Lower lobe of right lung (tissue), 2 donors: ENCODE data around the gene GEN1. TPM values are rescaled to one million over a fixed set of nuclear protein-coding genes. Genes with fewer than 3 reads are reported as not detected.

Source experiments
- ATAC-seq, 2 donors: fragments of 200-7000 bp; cut with Tn5 transposase; one replicate each; pipeline ENCODE4 v1.9.1; 2020 to 2022; ENCODE audit warnings: mild to moderate bottlenecking in 2 of 2, moderate library complexity in 2 of 2
- DNase-seq: peaks from one replicate; pipeline ENCODE4 v3.0.0-alpha.2; 2020
- H3K27ac ChIP-seq: fragments of 200-600 bp; one replicate; pipeline ENCODE4 v1.8.0; 2022
- H3K27me3 ChIP-seq: fragments of 200-600 bp; one replicate; pipeline ENCODE4 v1.8.0; 2022; ENCODE audit warnings: low read depth
- H3K36me3 ChIP-seq: fragments of 200-600 bp; one replicate; pipeline ENCODE4 v1.8.0; 2022; ENCODE audit warnings: mild to moderate bottlenecking
- H3K4me1 ChIP-seq: fragments of 200-600 bp; one replicate; pipeline ENCODE4 v1.8.0; 2022
- H3K4me3 ChIP-seq: fragments of 200-600 bp; one replicate; pipeline ENCODE4 v1.8.0; 2022; ENCODE audit warnings: mild to moderate bottlenecking
- H3K9me3 ChIP-seq: fragments of 200-600 bp; one replicate; pipeline ENCODE4 v1.8.0; 2022
- CTCF ChIP-seq: fragments of 200-600 bp; IDR thresholded peaks from one replicate; pipeline ENCODE4 v1.8.0; 2022; ENCODE audit warnings: antibody characterized with exemption, mild to moderate bottlenecking
- intact Hi-C: fragments of 100-400 bp; cut with DNase I; formaldehyde crosslinking; loops from one replicate; pipeline ENCODE4 v1.11.0; 2022
- total RNA-seq: library from RNA; stranded (reverse); fragmentation: NEBNext Ultra II Directional; extraction: Animal tissue kit (Norgen Biotek cat#: 25700); gene quantifications from one replicate; pipeline ENCODE4 v1.2.1, GENCODE V29; 2021
- donor health status: DM: no; HTN: yes; CAD: no; lungs with severe emphysema.

GEN1 gene
- total RNA-seq, 1 donor from 2014 or later, result 9.0 TPM

- no peaks in the 10 kb centered on the region for H3K9me3 ChIP-seq
- H3K4me3 ChIP-seq, result no peak overlapping the region
- ATAC-seq (no peak), DNase-seq (no peak)
- no peak overlapping the region for H3K27ac ChIP-seq
- H3K36me3 ChIP-seq, result peaks cover 9% of the 10 kb centered on the region
- H3K4me1 ChIP-seq, result peaks cover 10% of the 10 kb centered on the region
- no peaks in the 10 kb centered on the region for H3K27me3 ChIP-seq
- intact Hi-C loops, result no loop called here
- TF ChIP-seq CTCF, result no peak
Measured at GRCh38 chr2:17747684-17748452, 6.1 kb upstream of the GEN1 start.

- DNase-seq (no peak), ATAC-seq (no peak)
- H3K36me3 ChIP-seq, result peaks cover 9% of the 10 kb centered on the region
- H3K27ac ChIP-seq, result no peak overlapping the region
- no peaks in the 10 kb centered on the region for H3K27me3 ChIP-seq
- no peak for TF ChIP-seq CTCF
- no peaks in the 10 kb centered on the region for H3K9me3 ChIP-seq
- peaks cover 11% of the 10 kb centered on the region for H3K4me1 ChIP-seq
- intact Hi-C loops, result no loop called here
- H3K4me3 ChIP-seq, result no peak overlapping the region
Measured at GRCh38 chr2:17748745-17749144, 5.2 kb upstream of the GEN1 start.

- intact Hi-C loops, result no loop called here
- TF ChIP-seq CTCF, result no peak
- ATAC-seq (no peak), DNase-seq (no peak)
- no peaks in the 10 kb centered on the region for H3K9me3 ChIP-seq
- H3K36me3 ChIP-seq, result peaks cover 1% of the 10 kb centered on the region
- peaks cover 18% of the 10 kb centered on the region for H3K4me1 ChIP-seq
- H3K27ac ChIP-seq, result no peak overlapping the region
- no peaks in the 10 kb centered on the region for H3K27me3 ChIP-seq
- no peak overlapping the region for H3K4me3 ChIP-seq
Measured at GRCh38 chr2:17749753-17750438, 4.0 kb upstream of the GEN1 start.

GRCh38 chr2:17752246-17752645, 1.7 kb upstream of the GEN1 start:
- peak overlapping the region; percentile 91 for H3K4me3 ChIP-seq
- H3K4me1 ChIP-seq, result peaks cover 20% of the 10 kb centered on the region
- ATAC-seq (no peak), DNase-seq (no peak)
- intact Hi-C loops, result no loop called here
- H3K27me3 ChIP-seq, result no peaks in the 10 kb centered on the region
- H3K9me3 ChIP-seq, result no peaks in the 10 kb centered on the region
- H3K36me3 ChIP-seq, result no peaks in the 10 kb centered on the region
- TF ChIP-seq CTCF, result no peak
- H3K27ac ChIP-seq, result no peak overlapping the region

GRCh38 chr2:17752892-17753802, 791 bp upstream of the GEN1 start:
- Histone ChIP-seq H3K27me3 (no peaks in the 10 kb centered on the region), H3K36me3 (no peaks in the 10 kb centered on the region), H3K27ac (peak overlapping the region; percentile 97), H3K9me3 (no peaks in the 10 kb centered on the region), H3K4me1 (peaks cover 20% of the 10 kb centered on the region), H3K4me3 (peak overlapping the region; percentile 91)
- ATAC-seq (peak; percentile 90 to 91), DNase-seq (peak; percentile 75)
- intact Hi-C loops, result no loop called here
- no peak for TF ChIP-seq CTCF
